ENCODE measurements around the gene EHMT1.
"Not testable (repeated sequence)": the region's sequence is repeated elsewhere in the genome, so short reads cannot be mapped to it uniquely, and the experiment has no call there.

EHMT1 gene

DNA sequence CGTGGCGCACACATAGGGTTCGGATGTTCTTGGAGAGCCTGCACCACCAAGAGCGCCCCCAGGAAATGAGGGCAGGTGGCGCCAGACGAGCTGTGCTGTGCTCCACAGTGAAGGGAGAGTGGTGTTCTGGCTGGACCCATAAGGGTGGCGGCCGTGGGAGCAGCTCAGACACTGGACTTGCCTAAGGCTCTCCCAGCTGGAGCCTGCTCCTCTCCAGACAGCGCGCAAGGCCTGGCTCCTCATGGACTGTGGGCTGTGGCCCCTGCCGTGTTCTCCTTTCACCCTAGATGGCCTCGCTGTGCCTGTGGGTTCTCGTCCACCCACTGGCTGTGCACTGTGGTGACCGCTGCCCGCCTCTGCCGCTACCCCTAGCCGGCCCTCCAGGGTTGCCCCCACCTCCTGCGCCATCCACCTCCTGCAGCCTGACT lies 92.9 kb downstream of the EHMT1 start:
- ATAC-seq, result no peak; the same call in 2 of the 3 replicates
- TF ChIP-seq ARNTL (CRISPR knock-in tag; IDR thresholded peaks at IDR 0.05; ENCODE audit: borderline replicate concordance, low read depth), result no peak

DNA sequence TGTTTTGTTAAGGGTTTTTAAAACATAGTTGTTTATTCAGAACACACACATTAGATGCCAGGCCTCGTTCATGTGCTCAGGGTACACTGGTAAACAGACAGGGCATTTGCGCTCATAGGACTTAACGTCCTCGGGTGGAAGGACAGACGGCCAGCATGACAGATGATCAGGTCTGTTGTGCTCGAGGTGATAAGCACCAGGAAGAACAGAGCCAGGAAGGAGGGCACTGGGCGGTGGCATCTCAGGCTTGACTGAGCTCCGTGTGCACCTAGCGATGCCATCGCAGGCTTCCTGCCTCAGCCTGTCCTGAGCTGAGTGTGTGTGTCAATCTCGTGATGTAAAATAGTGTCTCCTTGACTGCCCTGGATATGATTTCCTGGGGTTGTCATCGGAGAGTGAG lies 96.5 kb downstream of the EHMT1 start:
- ATAC-seq, result no peak
- TF ChIP-seq, protein P1, sequence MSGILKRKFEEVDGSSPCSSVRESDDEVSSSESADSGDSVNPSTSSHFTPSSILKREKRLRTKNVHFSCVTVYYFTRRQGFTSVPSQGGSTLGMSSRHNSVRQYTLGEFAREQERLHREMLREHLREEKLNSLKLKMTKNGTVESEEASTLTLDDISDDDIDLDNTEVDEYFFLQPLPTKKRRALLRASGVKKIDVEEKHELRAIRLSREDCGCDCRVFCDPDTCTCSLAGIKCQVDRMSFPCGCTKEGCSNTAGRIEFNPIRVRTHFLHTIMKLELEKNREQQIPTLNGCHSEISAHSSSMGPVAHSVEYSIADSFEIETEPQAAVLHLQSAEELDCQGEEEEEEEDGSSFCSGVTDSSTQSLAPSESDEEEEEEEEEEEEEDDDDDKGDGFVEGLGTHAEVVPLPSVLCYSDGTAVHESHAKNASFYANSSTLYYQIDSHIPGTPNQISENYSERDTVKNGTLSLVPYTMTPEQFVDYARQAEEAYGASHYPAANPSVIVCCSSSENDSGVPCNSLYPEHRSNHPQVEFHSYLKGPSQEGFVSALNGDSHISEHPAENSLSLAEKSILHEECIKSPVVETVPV (CRISPR knock-in tag; IDR thresholded peaks at IDR 0.05), result no peak
- TF ChIP-seq ZNF565 (CRISPR knock-in tag; conservative IDR thresholded peaks at IDR 0.05; ENCODE audit: low read depth), result no peak
- TF ChIP-seq CSDC2 (CRISPR knock-in tag; IDR thresholded peaks at IDR 0.05), result no peak
- no peak for TF ChIP-seq ZFP30 (CRISPR knock-in tag; IDR thresholded peaks at IDR 0.05)
- no peak for TF ChIP-seq BACH2 (CRISPR knock-in tag; IDR thresholded peaks at IDR 0.05; ENCODE audit: borderline replicate concordance)
- TF ChIP-seq OSR1 (CRISPR knock-in tag; IDR thresholded peaks at IDR 0.05), result no peak
- TF ChIP-seq ESRRG (CRISPR knock-in tag; IDR thresholded peaks at IDR 0.05), result no peak
- TF ChIP-seq ISL1 (CRISPR knock-in tag; IDR thresholded peaks at IDR 0.05), result no peak
- no peak for TF ChIP-seq ZNF70 (CRISPR knock-in tag; IDR thresholded peaks at IDR 0.05)
- TF ChIP-seq, protein P2, sequence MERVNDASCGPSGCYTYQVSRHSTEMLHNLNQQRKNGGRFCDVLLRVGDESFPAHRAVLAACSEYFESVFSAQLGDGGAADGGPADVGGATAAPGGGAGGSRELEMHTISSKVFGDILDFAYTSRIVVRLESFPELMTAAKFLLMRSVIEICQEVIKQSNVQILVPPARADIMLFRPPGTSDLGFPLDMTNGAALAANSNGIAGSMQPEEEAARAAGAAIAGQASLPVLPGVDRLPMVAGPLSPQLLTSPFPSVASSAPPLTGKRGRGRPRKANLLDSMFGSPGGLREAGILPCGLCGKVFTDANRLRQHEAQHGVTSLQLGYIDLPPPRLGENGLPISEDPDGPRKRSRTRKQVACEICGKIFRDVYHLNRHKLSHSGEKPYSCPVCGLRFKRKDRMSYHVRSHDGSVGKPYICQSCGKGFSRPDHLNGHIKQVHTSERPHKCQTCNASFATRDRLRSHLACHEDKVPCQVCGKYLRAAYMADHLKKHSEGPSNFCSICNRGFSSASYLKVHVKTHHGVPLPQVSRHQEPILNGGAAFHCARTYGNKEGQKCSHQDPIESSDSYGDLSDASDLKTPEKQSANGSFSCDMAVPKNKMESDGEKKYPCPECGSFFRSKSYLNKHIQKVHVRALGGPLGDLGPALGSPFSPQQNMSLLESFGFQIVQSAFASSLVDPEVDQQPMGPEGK (CRISPR knock-in tag; IDR thresholded peaks at IDR 0.05; ENCODE audit: borderline replicate concordance), result no peak
- no peak for TF ChIP-seq GLIS3 (CRISPR knock-in tag; IDR thresholded peaks at IDR 0.05)

- ATAC-seq, result not testable (repeated sequence)
Observed at GRCh38 chr9:137715866-137716693, 97.3 kb downstream of the EHMT1 start.

- no peak for TF ChIP-seq ZNF8 (CRISPR knock-in tag; IDR thresholded peaks at IDR 0.05)
- TF ChIP-seq, protein P3, sequence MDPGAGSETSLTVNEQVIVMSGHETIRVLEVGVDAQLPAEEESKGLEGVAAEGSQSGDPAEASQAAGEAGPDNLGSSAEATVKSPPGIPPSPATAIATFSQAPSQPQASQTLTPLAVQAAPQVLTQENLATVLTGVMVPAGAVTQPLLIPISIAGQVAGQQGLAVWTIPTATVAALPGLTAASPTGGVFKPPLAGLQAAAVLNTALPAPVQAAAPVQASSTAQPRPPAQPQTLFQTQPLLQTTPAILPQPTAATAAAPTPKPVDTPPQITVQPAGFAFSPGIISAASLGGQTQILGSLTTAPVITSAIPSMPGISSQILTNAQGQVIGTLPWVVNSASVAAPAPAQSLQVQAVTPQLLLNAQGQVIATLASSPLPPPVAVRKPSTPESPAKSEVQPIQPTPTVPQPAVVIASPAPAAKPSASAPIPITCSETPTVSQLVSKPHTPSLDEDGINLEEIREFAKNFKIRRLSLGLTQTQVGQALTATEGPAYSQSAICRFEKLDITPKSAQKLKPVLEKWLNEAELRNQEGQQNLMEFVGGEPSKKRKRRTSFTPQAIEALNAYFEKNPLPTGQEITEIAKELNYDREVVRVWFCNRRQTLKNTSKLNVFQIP (CRISPR knock-in tag; IDR thresholded peaks at IDR 0.05; ENCODE audit: borderline replicate concordance, low read depth), result no peak
- TF ChIP-seq, protein P2 (CRISPR knock-in tag; IDR thresholded peaks at IDR 0.05; ENCODE audit: borderline replicate concordance), result no peak
- TF ChIP-seq SNAI2 (CRISPR knock-in tag; IDR thresholded peaks at IDR 0.05), result no peak
- TF ChIP-seq BACH2 (CRISPR knock-in tag; IDR thresholded peaks at IDR 0.05; ENCODE audit: borderline replicate concordance), result no peak
- no peak for TF ChIP-seq PPARA (CRISPR knock-in tag; IDR thresholded peaks at IDR 0.05; ENCODE audit: borderline replicate concordance)
- TF ChIP-seq ESRRG (CRISPR knock-in tag; IDR thresholded peaks at IDR 0.05), result no peak
- TF ChIP-seq ISL1 (CRISPR knock-in tag; IDR thresholded peaks at IDR 0.05), result no peak
- TF ChIP-seq ZNF70 (CRISPR knock-in tag; IDR thresholded peaks at IDR 0.05), result no peak
- TF ChIP-seq RARB (CRISPR knock-in tag; IDR thresholded peaks at IDR 0.05), result no peak
- no peak for TF ChIP-seq TOX (CRISPR knock-in tag; IDR thresholded peaks at IDR 0.05; ENCODE audit: borderline replicate concordance)
- ATAC-seq, result no peak
Observed at GRCh38 chr9:137716694-137717287, 98.0 kb downstream of the EHMT1 start.

DNA sequence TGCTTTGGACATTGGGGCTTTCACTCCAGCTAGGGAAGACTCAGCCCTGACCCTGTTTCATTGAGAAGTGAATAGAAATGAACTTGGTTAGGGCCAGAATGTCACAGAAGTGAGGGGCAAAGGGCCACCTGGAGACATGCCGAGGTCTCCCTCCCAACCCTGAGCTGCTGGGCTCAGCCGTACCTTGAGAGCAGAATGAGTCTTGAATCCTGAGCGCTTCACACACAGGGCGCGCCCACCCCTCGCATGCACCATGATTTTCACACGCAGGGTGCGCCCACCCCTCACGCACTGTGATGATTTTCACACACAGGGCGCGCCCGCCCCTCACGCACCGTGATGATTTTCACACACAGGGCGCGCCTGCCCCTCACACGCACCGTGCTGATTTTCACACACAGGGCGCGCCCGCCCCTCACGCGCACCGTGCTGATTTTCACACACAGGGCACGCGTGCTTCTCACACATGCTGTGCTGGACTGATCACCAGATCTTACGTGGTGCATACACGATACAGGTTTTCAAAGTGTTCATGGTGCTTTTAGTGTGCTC lies 99.0 kb downstream of the EHMT1 start:
- TF ChIP-seq ZNF70 (CRISPR knock-in tag; IDR thresholded peaks at IDR 0.05) (no peak), BACH2 (CRISPR knock-in tag; IDR thresholded peaks at IDR 0.05; ENCODE audit: borderline replicate concordance) (no peak), PPARA (CRISPR knock-in tag; IDR thresholded peaks at IDR 0.05; ENCODE audit: borderline replicate concordance) (no peak), ZC3H10 (CRISPR knock-in tag; IDR thresholded peaks at IDR 0.05) (no peak), OSR1 (CRISPR knock-in tag; IDR thresholded peaks at IDR 0.05) (no peak)
- TF ChIP-seq, protein P2 (CRISPR knock-in tag; IDR thresholded peaks at IDR 0.05; ENCODE audit: borderline replicate concordance), result no peak
- ATAC-seq, result no peak
